GM21360 (cell line): ENCODE measurements around the gene NINL.
"Not testable (repeated sequence)": the region's sequence is repeated elsewhere in the genome, so short reads cannot be mapped to it uniquely, and the experiment has no call there.

Source experiments
- ATAC-seq: cut with Tn5 transposase; IDR thresholded peaks from one replicate; pipeline ENCODE4 v1.9.1; 2021; ENCODE audit warnings: mild to moderate bottlenecking, moderate library complexity; ENCODE audit not compliant: unreplicated experiment

Gene NINL

DNA sequence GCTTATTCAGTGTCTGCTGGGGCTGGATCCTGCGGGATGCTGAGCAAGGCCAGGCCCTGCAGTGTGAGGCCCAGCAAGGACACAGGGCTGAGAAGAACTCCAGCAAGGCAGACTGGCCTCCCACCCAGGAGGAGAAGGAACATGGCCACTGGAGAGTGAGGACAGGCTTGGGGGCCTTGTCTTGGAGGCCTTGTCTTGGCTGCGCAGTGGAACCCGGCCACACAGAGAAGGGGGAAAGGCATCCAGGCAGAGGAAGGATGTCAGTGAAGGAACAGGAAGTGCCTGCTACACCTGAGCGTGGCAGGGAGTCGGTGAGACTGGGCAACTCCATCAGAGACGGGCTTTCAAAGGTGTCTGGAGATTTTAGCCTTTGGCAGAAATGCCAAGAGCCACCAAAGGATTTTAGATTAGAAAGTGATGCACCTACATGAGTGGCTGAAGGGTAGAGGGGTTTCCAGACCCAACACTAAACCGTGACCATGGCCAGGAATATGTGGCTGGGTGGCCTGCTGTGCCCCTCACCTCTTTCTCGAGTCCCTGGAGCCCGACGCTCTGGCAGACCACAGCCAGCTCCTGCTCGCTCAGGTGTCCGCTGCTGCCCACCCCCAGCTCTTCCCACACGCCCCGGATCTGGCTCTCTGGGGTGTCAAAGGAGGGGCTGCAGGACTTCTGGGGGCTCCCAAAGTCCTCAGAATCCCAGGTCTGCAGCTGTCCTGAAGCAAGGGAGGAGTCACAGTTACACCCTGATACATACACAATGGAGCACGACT, 80.8 kb downstream of the NINL start:
- no peak for ATAC-seq

DNA sequence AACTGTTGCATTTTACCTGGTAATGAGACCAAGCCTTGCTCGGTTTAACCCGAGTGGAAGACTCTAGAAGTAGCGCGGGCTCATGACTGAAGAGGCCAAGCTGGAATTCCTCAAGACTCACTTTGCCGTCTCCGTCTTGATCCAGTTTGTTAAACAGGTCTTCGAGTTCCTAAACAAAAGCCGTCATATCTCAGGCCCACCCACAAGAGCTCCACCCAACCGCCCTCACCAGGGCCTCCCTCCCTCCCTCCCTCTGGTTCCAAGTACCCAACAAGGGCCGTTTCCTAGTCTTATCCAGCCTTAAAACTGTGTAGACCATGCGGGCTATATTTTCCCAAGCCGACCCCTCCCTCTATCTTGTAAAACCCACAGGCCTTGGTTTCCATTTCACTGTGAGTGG, 81.4 kb downstream of the NINL start:
- ATAC-seq, result no peak

- ATAC-seq, result not testable (repeated sequence)
Observed at GRCh38 chr20:25503051-25503639, 82.2 kb downstream of the NINL start.

DNA sequence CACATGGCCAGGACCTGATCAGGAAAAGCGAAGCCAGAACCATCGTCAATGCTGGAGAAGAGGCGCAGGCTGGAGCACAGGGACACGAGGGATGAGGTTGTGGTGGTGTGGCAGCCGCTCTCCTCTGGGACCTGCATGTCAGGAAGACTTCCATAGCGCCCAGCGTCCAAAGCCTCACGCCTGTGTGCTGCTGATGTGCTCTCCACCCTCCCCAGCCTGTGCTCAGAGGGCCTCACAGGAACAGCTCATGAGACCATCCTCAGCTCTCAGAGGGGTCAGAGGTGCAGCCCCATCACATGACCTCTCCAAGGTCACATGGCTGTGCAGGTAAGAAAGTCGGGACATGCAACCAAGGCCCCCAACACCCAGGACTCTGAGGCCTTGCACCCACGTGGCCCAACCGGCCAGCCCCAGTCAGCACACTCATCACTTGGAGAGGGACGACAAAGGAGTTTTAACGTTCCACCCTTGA, 84.4 kb downstream of the NINL start:
- ATAC-seq, result no peak

- no peak for ATAC-seq
Observed at GRCh38 chr20:25499855-25500434, 85.4 kb downstream of the NINL start.

DNA sequence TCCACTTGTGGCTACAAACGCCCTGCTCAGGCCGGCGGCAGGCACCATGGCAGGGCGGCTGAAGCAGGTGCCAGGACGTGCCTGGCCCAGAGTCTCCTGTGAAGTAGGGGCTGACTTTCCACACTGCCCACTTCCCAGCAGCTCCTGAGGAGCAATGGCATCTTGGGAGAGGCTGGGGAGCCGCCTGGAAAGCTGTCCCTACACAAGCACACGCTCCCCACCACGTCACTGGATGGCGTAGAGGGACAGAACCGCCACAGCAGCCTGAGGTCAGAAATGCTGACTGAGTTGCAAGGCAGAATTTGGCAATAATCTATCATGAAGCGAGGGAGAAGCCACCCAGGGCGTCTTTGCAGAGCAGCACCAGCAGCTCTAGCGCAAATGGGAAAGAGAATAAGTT, 86.3 kb downstream of the NINL start:
- no peak for ATAC-seq

DNA sequence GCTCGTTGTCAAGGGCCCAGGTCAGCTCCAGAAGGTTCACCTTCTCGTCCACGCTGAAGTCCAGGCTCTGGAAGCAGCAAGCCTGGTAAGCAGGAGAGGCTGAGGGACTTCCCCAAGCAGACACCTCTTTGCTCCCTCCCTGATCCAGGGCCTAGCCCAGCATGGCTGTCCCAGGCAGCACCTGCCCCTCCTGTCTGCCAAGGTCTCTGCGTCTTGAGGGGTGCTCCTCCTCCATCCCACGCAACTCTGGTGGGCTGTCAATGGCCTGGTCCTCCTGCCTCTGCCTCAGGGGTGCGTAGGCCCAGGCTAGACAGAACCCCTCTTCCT, 87.1 kb downstream of the NINL start:
- ATAC-seq, result no peak

- no peak for ATAC-seq
Observed at GRCh38 chr20:25497586-25498279, 87.6 kb downstream of the NINL start.

DNA sequence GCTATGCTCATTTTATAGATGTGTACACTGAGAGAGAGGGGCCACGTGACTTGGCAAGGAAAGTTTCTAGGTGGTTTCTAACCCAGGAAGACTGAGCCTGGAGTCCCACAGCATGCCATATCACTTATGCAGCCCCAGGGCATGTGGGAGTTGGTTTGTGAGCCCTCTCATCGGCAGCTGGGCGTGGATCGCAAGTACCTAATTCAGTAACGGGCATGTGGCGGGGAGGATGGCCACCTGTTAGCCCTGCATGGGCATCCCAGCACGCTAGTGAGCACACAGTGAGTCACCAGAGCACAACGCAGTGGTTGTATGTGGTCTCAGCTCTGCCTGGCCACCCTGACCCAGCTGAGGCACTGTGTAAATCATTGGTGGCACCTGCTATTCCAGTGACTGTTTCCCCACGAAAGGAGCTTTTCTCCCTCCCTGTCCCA, 88.3 kb downstream of the NINL start:
- ATAC-seq, result no peak

GRCh38 chr20:25496165-25496967, 89.0 kb downstream of the NINL start:
- ATAC-seq, result no peak

DNA sequence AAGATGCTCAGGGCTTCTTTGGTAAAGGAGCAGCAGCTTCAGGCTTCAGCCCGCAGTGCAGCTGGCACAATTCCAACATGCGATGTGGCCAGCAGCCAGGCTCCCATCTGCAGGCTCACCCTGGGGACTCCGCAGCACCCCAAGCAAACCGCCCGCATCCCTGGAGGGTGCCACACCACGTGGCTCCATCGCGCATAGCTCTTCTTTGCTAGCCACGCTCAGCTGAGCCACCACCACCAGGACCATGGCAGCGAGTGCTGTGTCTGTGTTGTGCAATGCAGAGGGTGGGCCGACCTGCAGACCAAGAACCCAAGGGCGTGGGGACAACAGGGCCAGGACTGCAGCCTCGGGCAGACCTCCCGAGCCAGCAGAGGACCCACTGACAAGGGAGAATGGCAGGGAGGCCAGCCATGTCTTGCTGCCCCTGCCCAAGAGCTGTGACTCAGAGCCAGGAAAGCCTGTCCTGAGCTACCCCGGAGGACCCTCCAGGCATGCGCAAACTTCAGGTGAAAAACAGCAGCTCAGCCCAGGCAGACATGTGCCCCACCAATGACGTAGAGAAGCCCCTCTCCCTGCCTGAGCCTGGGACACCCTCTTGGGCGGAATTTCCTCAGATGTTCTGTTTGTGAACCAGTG, 90.0 kb downstream of the NINL start:
- no peak for ATAC-seq

- ATAC-seq, result no peak
Observed at GRCh38 chr20:25494506-25495188, 90.7 kb downstream of the NINL start.

GRCh38 chr20:25493748-25494505, 91.4 kb downstream of the NINL start:
- ATAC-seq, result no peak

GRCh38 chr20:25493137-25493536, 92.2 kb downstream of the NINL start:
- no peak for ATAC-seq

DNA sequence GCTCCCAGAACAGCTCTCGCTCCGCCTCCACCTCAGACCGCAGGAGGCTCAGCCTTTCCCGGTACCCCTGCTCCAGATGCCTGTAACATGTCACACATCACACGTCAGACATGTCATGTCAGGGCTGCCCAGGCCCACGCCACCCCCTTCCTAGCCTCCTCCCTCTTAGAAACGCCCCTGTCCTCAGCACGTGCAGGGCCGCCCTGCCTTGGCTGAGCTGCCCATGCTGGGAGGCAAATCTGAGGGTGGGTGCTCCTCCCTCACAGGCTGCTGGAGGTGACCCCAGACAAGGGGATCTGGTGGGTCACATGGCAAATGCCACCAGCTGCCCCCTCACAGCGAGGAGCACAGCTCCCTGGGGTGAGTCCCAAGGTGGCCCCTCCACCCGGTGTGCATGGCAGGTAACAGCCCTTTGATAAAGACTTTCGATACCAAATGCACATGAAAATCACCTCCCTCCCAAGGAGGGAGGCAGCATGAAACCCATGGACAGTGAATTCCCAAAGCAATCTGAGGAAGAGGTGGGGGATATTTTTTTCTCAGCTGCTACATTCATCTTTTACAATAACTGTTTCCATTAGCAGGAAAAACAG, 93.8 kb downstream of the NINL start:
- no peak for ATAC-seq

- no peak for ATAC-seq
Observed at GRCh38 chr20:25490656-25491445, 94.5 kb downstream of the NINL start.

- ATAC-seq, result no peak
Observed at GRCh38 chr20:25489221-25489871, 96.0 kb downstream of the NINL start.
